Suprapubic skin (tissue), 4 donors: ENCODE measurements around the gene INPP5A. TPM values are rescaled to one million over a fixed set of nuclear protein-coding genes. Genes with fewer than 3 reads are reported as not detected.

Source experiments
- DNase-seq, 2 donors: peaks; one replicate each; pipeline ENCODE4 v3.0.0-alpha.2; 2019; ENCODE audit warnings: low spot score in 2 of 2
- H3K27ac ChIP-seq: fragments of 200-600 bp; sonication (generic); one replicate; pipeline ENCODE4 v1.5.1; 2019
- H3K27me3 ChIP-seq: fragments of 200-600 bp; sonication (generic); one replicate; pipeline ENCODE4 v1.5.1; 2019
- H3K36me3 ChIP-seq: fragments of 200-600 bp; sonication (generic); one replicate; pipeline ENCODE4 v1.5.1; 2019
- H3K4me1 ChIP-seq: fragments of 200-600 bp; sonication (generic); one replicate; pipeline ENCODE4 v1.5.1; 2019
- H3K4me3 ChIP-seq: fragments of 200-600 bp; sonication (generic); one replicate; pipeline ENCODE4 v1.5.1; 2019; ENCODE audit warnings: mild to moderate bottlenecking
- H3K9me3 ChIP-seq: fragments of 200-600 bp; sonication (generic); one replicate; pipeline ENCODE4 v1.5.1; 2019
- EP300 ChIP-seq: sonication (generic); formaldehyde crosslinking; IDR thresholded peaks from one replicate; pipeline ENCODE4 v1.6.1; 2017; ENCODE audit warnings: antibody characterized with exemption
- POLR2A ChIP-seq, 2 donors: fragments of 450-650 bp; IDR thresholded peaks; one replicate each; pipeline ENCODE4 v1.6.1; 2017; ENCODE audit warnings: antibody characterized with exemption in 2 of 2, mild to moderate bottlenecking in 2 of 2, moderate library complexity in 2 of 2
- POLR2AphosphoS5 ChIP-seq, 3 donors: sonication (generic); formaldehyde crosslinking; IDR thresholded peaks; one replicate each; pipeline ENCODE4 v1.6.1; 2017; ENCODE audit warnings: antibody characterized with exemption in 3 of 3
- WGBS: methylation state at CpG from one replicate; pipeline ENCODE4 v1.1.5; 2018; 5-methylcytosine and 5-hydroxymethylcytosine counted together
- total RNA-seq, 4 donors: library from RNA; depleted of rRNA; stranded (reverse); fragments of >200 nt; gene quantifications; one replicate each; pipeline ENCODE4 v1.1.0, GENCODE V29; 2016
- TF ChIP-seq, protein P1 (sequence below), 2 donors: fragments of 200-600 bp in 1 of 2; fragments of 450-650 bp in 1 of 2; sonication (generic) in 1 of 2; IDR thresholded peaks; one replicate each; pipeline ENCODE4 v1.5.1; 2016 to 2019; ENCODE audit warnings: antibody characterized with exemption in 2 of 2, mild to moderate bottlenecking in 1 of 2, moderate library complexity in 1 of 2

INPP5A gene
- total RNA-seq, 4 donors from 2014 or later = 28.1 to 39.1 (median 32.3) TPM

DNA sequence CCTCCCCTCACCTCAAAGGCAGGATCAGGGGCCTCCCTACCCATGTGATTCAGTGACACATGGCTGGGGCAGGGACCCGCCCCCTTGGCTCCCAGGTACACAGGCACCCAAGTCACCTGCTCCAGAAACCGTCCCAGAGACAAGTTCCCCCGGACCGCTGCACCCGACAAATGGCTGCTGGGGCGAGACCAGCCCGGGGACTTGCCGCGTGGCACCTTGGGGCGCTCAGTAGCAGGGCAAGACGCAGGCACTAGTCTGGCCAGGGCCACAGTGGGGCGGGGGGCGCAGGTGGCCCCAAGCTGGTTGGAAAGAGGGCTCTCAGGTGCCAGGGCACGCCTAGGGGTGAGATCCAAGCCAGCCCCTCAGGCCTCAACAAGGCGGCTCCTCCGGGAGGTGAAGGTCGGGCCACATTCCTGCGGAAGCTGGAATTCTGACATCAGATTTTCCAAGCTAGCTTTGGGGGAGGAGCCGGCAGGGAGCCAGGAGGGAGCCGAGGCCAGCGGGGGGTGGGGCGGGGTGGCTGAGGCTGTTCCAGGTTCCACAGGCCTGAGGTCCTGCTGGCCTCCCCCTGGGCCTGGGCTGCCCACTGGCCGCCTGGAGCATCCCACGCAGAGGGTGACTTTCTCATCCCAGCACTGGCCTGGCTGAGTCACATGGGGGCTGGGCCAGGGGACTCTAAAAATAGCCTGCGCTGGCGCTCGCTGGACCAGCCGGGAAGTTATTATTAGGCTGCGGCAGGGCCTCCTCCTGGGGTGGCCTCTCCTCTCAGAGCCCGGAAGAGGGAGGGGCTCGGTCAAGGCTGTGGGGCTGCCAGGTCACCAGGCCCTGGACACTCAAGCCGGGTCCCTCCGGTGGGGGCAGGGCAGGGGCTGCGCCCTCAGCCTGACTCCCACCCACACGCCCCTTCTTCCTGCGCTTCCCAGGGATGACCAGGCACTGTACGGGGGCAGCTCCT lies 20.5 kb upstream of the INPP5A start:
- 25% methylated on average over 10 of the region's 37 CpGs for WGBS
- no peaks in the 10 kb centered on the region for H3K27me3 ChIP-seq
- TF ChIP-seq POLR2AphosphoS5 (IDR thresholded peaks at IDR 0.05) = peak in 1 of 3 donors; percentile 62
- TF ChIP-seq POLR2A (IDR thresholded peaks at IDR 0.05) = no peak
- peak overlapping the region; percentile 5 for H3K4me3 ChIP-seq
- H3K27ac ChIP-seq = peak overlapping the region; percentile 72
- DNase-seq = peak; percentile 91 to 93
- no peaks in the 10 kb centered on the region for H3K36me3 ChIP-seq
- peaks cover 49% of the 10 kb centered on the region for H3K4me1 ChIP-seq
- H3K9me3 ChIP-seq = no peaks in the 10 kb centered on the region

DNA sequence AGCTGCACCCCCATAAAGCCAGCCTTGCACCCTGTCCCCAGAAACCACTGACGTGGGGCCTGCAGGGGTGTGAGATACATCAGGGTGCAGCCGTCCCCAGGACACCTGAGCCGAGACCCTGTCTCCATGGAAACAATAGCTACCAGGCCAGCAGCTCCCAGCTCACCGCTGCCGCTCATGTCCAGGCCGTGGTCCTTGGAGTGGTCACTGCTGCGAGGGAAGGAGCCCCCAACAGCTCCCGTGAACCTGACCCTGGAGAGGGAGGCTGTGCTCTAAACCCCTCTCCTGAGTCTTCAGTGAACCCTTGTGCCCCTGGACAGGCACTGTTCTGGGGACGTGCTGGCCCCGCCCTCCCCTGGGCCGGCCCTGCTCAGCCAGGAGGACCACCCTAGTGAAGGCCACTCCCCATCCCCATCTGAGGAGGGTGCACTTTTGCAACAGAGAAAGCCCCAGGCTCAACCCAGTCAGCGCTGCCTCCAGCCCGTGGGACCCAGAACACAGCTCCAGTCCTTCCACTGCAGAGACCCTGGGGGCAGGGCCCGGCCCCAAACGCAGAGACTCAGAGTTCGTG lies 19.6 kb upstream of the INPP5A start:
- no peaks in the 10 kb centered on the region for H3K27me3 ChIP-seq
- TF ChIP-seq POLR2AphosphoS5 (IDR thresholded peaks at IDR 0.05) = no peak
- TF ChIP-seq POLR2A (IDR thresholded peaks at IDR 0.05) = no peak
- no peak for TF ChIP-seq EP300
- TF ChIP-seq, protein P1, sequence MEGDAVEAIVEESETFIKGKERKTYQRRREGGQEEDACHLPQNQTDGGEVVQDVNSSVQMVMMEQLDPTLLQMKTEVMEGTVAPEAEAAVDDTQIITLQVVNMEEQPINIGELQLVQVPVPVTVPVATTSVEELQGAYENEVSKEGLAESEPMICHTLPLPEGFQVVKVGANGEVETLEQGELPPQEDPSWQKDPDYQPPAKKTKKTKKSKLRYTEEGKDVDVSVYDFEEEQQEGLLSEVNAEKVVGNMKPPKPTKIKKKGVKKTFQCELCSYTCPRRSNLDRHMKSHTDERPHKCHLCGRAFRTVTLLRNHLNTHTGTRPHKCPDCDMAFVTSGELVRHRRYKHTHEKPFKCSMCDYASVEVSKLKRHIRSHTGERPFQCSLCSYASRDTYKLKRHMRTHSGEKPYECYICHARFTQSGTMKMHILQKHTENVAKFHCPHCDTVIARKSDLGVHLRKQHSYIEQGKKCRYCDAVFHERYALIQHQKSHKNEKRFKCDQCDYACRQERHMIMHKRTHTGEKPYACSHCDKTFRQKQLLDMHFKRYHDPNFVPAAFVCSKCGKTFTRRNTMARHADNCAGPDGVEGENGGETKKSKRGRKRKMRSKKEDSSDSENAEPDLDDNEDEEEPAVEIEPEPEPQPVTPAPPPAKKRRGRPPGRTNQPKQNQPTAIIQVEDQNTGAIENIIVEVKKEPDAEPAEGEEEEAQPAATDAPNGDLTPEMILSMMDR (IDR thresholded peaks at IDR 0.05) = no peak
- peak overlapping the region; percentile 12 for H3K4me3 ChIP-seq
- 47% methylated on average over 14 of the region's 16 CpGs for WGBS
- H3K36me3 ChIP-seq = no peaks in the 10 kb centered on the region
- DNase-seq = peak; percentile 58 to 76
- H3K9me3 ChIP-seq = no peaks in the 10 kb centered on the region
- H3K27ac ChIP-seq = no peak overlapping the region
- peaks cover 49% of the 10 kb centered on the region for H3K4me1 ChIP-seq

- DNase-seq = peak in 1 of 2 donors; percentile 79
- H3K36me3 ChIP-seq = no peaks in the 10 kb centered on the region
- H3K4me3 ChIP-seq = peak overlapping the region; percentile 12
- WGBS = 28% methylated on average over 26 of the region's 29 CpGs
- H3K9me3 ChIP-seq = no peaks in the 10 kb centered on the region
- no peak overlapping the region for H3K27ac ChIP-seq
- TF ChIP-seq POLR2A (IDR thresholded peaks at IDR 0.05) (no peak), EP300 (no peak), POLR2AphosphoS5 (IDR thresholded peaks at IDR 0.05) (no peak)
- TF ChIP-seq, protein P1 (IDR thresholded peaks at IDR 0.05) = no peak
- H3K27me3 ChIP-seq = peaks cover 2% of the 10 kb centered on the region
- peaks cover 49% of the 10 kb centered on the region for H3K4me1 ChIP-seq
Observed at GRCh38 chr10:132518572-132519381, 18.8 kb upstream of the INPP5A start.

- Histone ChIP-seq H3K4me3 (no peak overlapping the region), H3K27me3 (peaks cover 3% of the 10 kb centered on the region), H3K9me3 (no peaks in the 10 kb centered on the region), H3K27ac (no peak overlapping the region), H3K4me1 (peaks cover 49% of the 10 kb centered on the region), H3K36me3 (no peaks in the 10 kb centered on the region)
- peak; percentile 73 to 79 for DNase-seq
- TF ChIP-seq EP300 = no peak
- TF ChIP-seq POLR2A (IDR thresholded peaks at IDR 0.05) = no peak
- TF ChIP-seq, protein P1 (IDR thresholded peaks at IDR 0.05) = no peak
- TF ChIP-seq POLR2AphosphoS5 (IDR thresholded peaks at IDR 0.05) = no peak
- WGBS = 51% methylated on average over 10 of the region's 30 CpGs
Observed at GRCh38 chr10:132519382-132520176, 18.0 kb upstream of the INPP5A start.
